CD14-positive monocyte (primary cell): ENCODE measurements around the gene EXOC3L1. TPM values are rescaled to one million over a fixed set of nuclear protein-coding genes. Genes with fewer than 3 reads are reported as not detected.

Source experiments
- DNase-seq, 3 donors: peaks; one replicate each; pipeline ENCODE4 v3.0.0-alpha.2; 2011 to 2022
- H2AFZ ChIP-seq: 2 replicates; pipeline ENCODE4 v1.6.0; 2012; ENCODE audit warnings: mild to moderate bottlenecking, low read depth, low read length, inconsistent platforms; ENCODE audit not compliant: insufficient read depth, poor library complexity, severe bottlenecking
- H3K27ac ChIP-seq, 2 donors: 1 replicate in 1 of 2; 2 replicates in 1 of 2; pipeline ENCODE4 v1.5.1; 2012 to 2013; ENCODE audit warnings: low read length in 2 of 2, control low read depth in 1 of 2, inconsistent platforms in 1 of 2, low read depth in 1 of 2, mild to moderate bottlenecking in 1 of 2
- H3K27me3 ChIP-seq, 2 donors: one replicate each; pipeline versions ENCODE4 v1.6.0 to v1.6.1; 2011 to 2013; ENCODE audit warnings: low read length in 2 of 2; ENCODE audit not compliant: control insufficient read depth in 2 of 2, insufficient read depth in 2 of 2
- H3K36me3 ChIP-seq, 2 donors: replicated peaks in 1 of 2; 1 replicate in 1 of 2; 2 replicates in 1 of 2; pipeline versions ENCODE4 v1.5.1 to v1.6.1; 2012 to 2013; ENCODE audit warnings: low read length in 2 of 2, control low read depth in 1 of 2, inconsistent platforms in 1 of 2, mild to moderate bottlenecking in 1 of 2; ENCODE audit not compliant: insufficient read depth in 2 of 2, control insufficient read depth in 1 of 2
- H3K4me1 ChIP-seq, 2 donors: 1 replicate in 1 of 2; 2 replicates in 1 of 2; pipeline versions ENCODE4 v1.5.1 to v1.6.1; 2012 to 2013; ENCODE audit warnings: low read length in 2 of 2, control low read depth in 1 of 2, inconsistent platforms in 1 of 2, mild to moderate bottlenecking in 1 of 2, moderate library complexity in 1 of 2; ENCODE audit not compliant: insufficient read depth in 2 of 2, control insufficient read depth in 1 of 2
- H3K4me2 ChIP-seq: replicated peaks from 2 replicates; pipeline ENCODE3; 2012; ENCODE audit warnings: low read length, moderate library complexity, mild to moderate bottlenecking; ENCODE audit not compliant: poor library complexity, severe bottlenecking; ENCODE audit errors: extremely low read depth
- H3K4me3 ChIP-seq, 3 experiments: fragments of 200-600 bp in 1 of 3; sonication (generic) in 1 of 3; replicated peaks in 1 of 3; 1 replicate in 2 of 3; 2 replicates in 1 of 3; pipeline ENCODE4 v1.5.1; 2011 to 2013; ENCODE audit warnings: low read length in 3 of 3, mild to moderate bottlenecking in 3 of 3, control low read depth in 2 of 3, low read depth in 2 of 3, inconsistent platforms in 1 of 3, moderate library complexity in 1 of 3
- H3K79me2 ChIP-seq: 2 replicates; pipeline ENCODE4 v1.6.0; 2012; ENCODE audit warnings: mild to moderate bottlenecking, control low read depth, inconsistent platforms, low read length, moderate library complexity; ENCODE audit not compliant: insufficient read depth
- H3K9ac ChIP-seq: 2 replicates; pipeline ENCODE4 v1.6.0; 2017; ENCODE audit warnings: low read length, mild to moderate bottlenecking; ENCODE audit not compliant: insufficient read depth, poor library complexity, severe bottlenecking
- H3K9me3 ChIP-seq, 2 donors: replicated peaks in 1 of 2; 1 replicate in 1 of 2; 2 replicates in 1 of 2; pipeline versions ENCODE4 v1.5.1 to v1.6.1; 2012 to 2013; ENCODE audit warnings: low read length in 2 of 2, control low read depth in 1 of 2; ENCODE audit not compliant: control insufficient read depth in 1 of 2, insufficient read depth in 1 of 2
- H4K20me1 ChIP-seq: 2 replicates; pipeline ENCODE4 v1.6.0; 2012; ENCODE audit warnings: mild to moderate bottlenecking, low read length, control low read depth, moderate library complexity; ENCODE audit not compliant: insufficient read depth
- H3K27ac Mint-ChIP-seq, 7 donors: one replicate each; pipeline ENCODE4 v1.8.0; 2020; ENCODE audit warnings: mild to moderate bottlenecking in 7 of 7, mixed read lengths in 7 of 7, moderate library complexity in 6 of 7, inconsistent platforms in 2 of 7
- H3K27me3 Mint-ChIP-seq, 3 donors: one replicate each; pipeline ENCODE4 v1.8.0; 2021 to 2022; ENCODE audit warnings: low read depth in 3 of 3, mild to moderate bottlenecking in 3 of 3, mixed read lengths in 3 of 3, moderate library complexity in 3 of 3, inconsistent platforms in 1 of 3
- H3K36me3 Mint-ChIP-seq, 2 donors: one replicate each; pipeline ENCODE4 v1.8.0; 2020; ENCODE audit warnings: mixed read lengths in 2 of 2, inconsistent platforms in 1 of 2, mild to moderate bottlenecking in 1 of 2
- H3K4me1 Mint-ChIP-seq: one replicate; pipeline ENCODE4 v1.8.0; 2020; ENCODE audit warnings: mild to moderate bottlenecking, mixed read lengths
- H3K4me3 Mint-ChIP-seq, 2 donors: one replicate each; pipeline ENCODE4 v1.8.0; 2020; ENCODE audit warnings: mild to moderate bottlenecking in 2 of 2, mixed read lengths in 2 of 2, moderate library complexity in 1 of 2
- H3K9me3 Mint-ChIP-seq, 7 donors: one replicate each; pipeline ENCODE4 v1.8.0; 2020 to 2022; ENCODE audit warnings: mixed read lengths in 7 of 7, mild to moderate bottlenecking in 6 of 7, moderate library complexity in 6 of 7, inconsistent platforms in 2 of 7
- WGBS: methylation state at CpG from one replicate; pipeline ENCODE4 v1.1.5; 2013; ENCODE audit warnings: missing lambda C conversion rate; ENCODE audit not compliant: insufficient coverage; 5-methylcytosine and 5-hydroxymethylcytosine counted together
- intact Hi-C, 2 donors: fragments of 100-400 bp; cut with micrococcal nuclease; formaldehyde crosslinking; loops; one replicate each; pipeline versions ENCODE4 v1.15.0 to v1.15.1; 2023
- polyA plus RNA-seq, 3 donors: library from polyadenylated mRNA; depleted of rRNA in 1 of 3; unstranded in 2 of 3; stranded (reverse) in 1 of 3; fragments of 300-500 nt in 2 of 3; fragments of >200 nt in 1 of 3; fragmentation: Illumina TruSeq in 2 of 3; gene quantifications; 1 replicate in 2 of 3; 2 replicates in 1 of 3; pipeline ENCODE4 v1.2.3, GENCODE V29; 2012 to 2021
- TF ChIP-seq, protein P1 (sequence below): fragments of 200-600 bp; IDR thresholded peaks from one replicate; pipeline ENCODE4 v1.8.0; 2022; ENCODE audit warnings: antibody characterized with exemption, mild to moderate bottlenecking

EXOC3L1 gene
- polyA plus RNA-seq, 3 donors = 2.8 to 3.7 (median 3.0) TPM

DNA sequence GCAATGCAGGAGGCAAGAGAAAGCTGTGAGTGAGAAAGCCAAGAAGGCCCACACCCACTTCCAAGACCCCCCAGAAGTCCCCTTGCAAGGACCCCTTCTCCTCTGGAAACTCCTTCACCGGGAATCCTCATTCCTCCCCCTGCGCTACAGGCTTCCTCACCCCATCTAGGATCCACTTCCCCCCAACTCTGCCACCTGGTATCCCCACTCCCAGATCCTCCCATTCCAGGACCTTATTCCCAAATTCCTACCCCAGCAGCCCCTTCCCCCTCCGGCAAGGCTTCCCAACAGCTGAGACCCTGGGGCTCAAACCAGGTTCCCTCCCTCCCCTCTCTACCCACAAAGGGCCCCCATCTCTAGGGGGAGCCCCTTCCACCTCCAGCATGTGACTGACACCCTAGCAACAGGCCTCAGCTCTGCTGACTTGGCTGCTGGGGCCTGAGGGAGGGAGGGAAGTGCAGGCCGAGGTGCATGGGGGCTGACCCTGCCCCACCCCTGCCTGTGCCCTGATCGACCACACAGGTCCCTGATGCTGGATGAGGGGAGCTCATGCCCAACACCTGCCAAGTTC lies 23.3 kb downstream of the EXOC3L1 start:
- peak overlapping the region in 1 of 2 donors; percentile 84 for H3K4me3 Mint-ChIP-seq
- DNase-seq = no peak

DNA sequence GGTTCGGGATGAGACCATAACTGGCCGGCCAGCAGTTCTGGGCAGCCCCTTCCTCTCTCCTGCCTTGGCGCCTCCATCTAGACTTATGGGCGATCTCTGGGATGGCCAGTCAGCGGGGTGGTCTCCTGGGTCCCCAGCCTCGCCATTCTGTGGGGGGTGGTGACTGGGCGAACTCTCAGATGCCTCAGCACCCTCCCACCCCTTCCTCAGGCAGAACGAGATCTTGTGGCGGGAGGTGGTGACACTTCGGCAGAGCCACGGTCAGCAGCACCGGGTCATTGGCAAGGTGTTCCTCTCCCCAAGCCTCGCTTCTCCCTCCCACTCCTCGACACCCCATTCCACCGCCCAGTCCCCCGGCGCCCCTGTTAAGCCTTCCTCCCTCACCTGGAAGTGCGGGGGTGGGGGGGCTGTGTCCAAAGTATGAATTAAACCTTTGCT lies 23.8 kb downstream of the EXOC3L1 start:
- peak overlapping the region; percentile 9 to 84 for H3K4me3 Mint-ChIP-seq

More for the DNA sequence above, 23.3 kb downstream of the EXOC3L1 start:
- Mint-ChIP-seq H3K27ac (no peak overlapping the region), H3K4me1 (peaks cover 49% of the 10 kb centered on the region), H3K36me3 (peaks cover 19% of the 10 kb centered on the region in 2 donors), H3K9me3 (peaks cover 0 to 28% (median 14%) of the 10 kb centered on the region in 7 donors), H3K27me3 (peaks cover 70 to 92% (median 80%) of the 10 kb centered on the region in 3 donors)
- Histone ChIP-seq H3K9me3 (peaks cover 0 to 34% of the 10 kb centered on the region in 2 donors), H3K4me1 (peaks cover 62 to 66% of the 10 kb centered on the region in 2 donors), H3K4me2 (no peak overlapping the region), H3K27me3 (peaks cover 47 to 75% of the 10 kb centered on the region in 2 donors), H3K36me3 (no peaks in the 10 kb centered on the region), H4K20me1 (peaks cover 45% of the 10 kb centered on the region), H2AFZ (no peak overlapping the region), H3K79me2 (no peaks in the 10 kb centered on the region), H3K27ac (no peak overlapping the region), H3K9ac (no peak overlapping the region), H3K4me3 (no peak overlapping the region)
- TF ChIP-seq, protein P1, sequence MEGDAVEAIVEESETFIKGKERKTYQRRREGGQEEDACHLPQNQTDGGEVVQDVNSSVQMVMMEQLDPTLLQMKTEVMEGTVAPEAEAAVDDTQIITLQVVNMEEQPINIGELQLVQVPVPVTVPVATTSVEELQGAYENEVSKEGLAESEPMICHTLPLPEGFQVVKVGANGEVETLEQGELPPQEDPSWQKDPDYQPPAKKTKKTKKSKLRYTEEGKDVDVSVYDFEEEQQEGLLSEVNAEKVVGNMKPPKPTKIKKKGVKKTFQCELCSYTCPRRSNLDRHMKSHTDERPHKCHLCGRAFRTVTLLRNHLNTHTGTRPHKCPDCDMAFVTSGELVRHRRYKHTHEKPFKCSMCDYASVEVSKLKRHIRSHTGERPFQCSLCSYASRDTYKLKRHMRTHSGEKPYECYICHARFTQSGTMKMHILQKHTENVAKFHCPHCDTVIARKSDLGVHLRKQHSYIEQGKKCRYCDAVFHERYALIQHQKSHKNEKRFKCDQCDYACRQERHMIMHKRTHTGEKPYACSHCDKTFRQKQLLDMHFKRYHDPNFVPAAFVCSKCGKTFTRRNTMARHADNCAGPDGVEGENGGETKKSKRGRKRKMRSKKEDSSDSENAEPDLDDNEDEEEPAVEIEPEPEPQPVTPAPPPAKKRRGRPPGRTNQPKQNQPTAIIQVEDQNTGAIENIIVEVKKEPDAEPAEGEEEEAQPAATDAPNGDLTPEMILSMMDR = no peak
- intact Hi-C loops = no loop called here
- WGBS = 71% methylated on average over 5 of the region's 5 CpGs

More for the DNA sequence above, 23.8 kb downstream of the EXOC3L1 start:
- Histone ChIP-seq H3K27ac (no peak overlapping the region), H3K9me3 (peaks cover 0 to 37% of the 10 kb centered on the region in 2 donors), H3K4me1 (peaks cover 62 to 66% of the 10 kb centered on the region in 2 donors), H4K20me1 (peaks cover 51% of the 10 kb centered on the region), H3K4me3 (no peak overlapping the region), H3K36me3 (no peaks in the 10 kb centered on the region), H3K9ac (no peak overlapping the region), H2AFZ (no peak overlapping the region), H3K27me3 (peaks cover 49 to 80% of the 10 kb centered on the region in 2 donors), H3K79me2 (no peaks in the 10 kb centered on the region), H3K4me2 (no peak overlapping the region)
- no peak for DNase-seq
- WGBS = 40% methylated on average over 4 of the region's 18 CpGs
- Mint-ChIP-seq H3K4me1 (peaks cover 48% of the 10 kb centered on the region), H3K36me3 (peaks cover 15 to 18% of the 10 kb centered on the region in 2 donors), H3K9me3 (peaks cover 0 to 29% (median 14%) of the 10 kb centered on the region in 7 donors), H3K27ac (peak overlapping the region in 1 of 7 donors; percentile 11), H3K27me3 (peaks cover 69 to 92% (median 83%) of the 10 kb centered on the region in 3 donors)
- TF ChIP-seq, protein P1 = no peak
- intact Hi-C loops = no loop called here
